SK-N-SH treated with all-trans-retinoic acid at 6 μM for 48 hours (cell line): Measurements from ENCODE around the gene TMEM203.

Source experiments
- ATAC-seq: fragments of 200-7000 bp; cut with Tn5 transposase; 3 replicates; pipeline ENCODE4 v1.9.1; 2020; ENCODE audit warnings: mild to moderate bottlenecking, moderate library complexity
- ARNTL ChIP-seq: fragments of 450-650 bp; formaldehyde crosslinking; IDR thresholded peaks from 2 replicates; pipeline ENCODE4 v1.5.0; 2020; ENCODE audit warnings: low read depth, mild to moderate bottlenecking, moderate library complexity, borderline replicate concordance
- BACH2 ChIP-seq: fragments of 250-450 bp; sonication (Bioruptor Pico); IDR thresholded peaks from 2 replicates; pipeline ENCODE4 v1.9.0; 2021; ENCODE audit warnings: mild to moderate bottlenecking, borderline replicate concordance
- CSDC2 ChIP-seq: fragments of 250-450 bp; sonication (Bioruptor Pico); IDR thresholded peaks from 2 replicates; pipeline ENCODE4 v1.5.0; 2020; ENCODE audit warnings: mild to moderate bottlenecking, moderate library complexity
- ESRRG ChIP-seq: fragments of 250-450 bp; sonication (Bioruptor Pico); IDR thresholded peaks from 2 replicates; pipeline ENCODE4 v1.6.1; 2021; ENCODE audit warnings: mild to moderate bottlenecking
- GLIS3 ChIP-seq: fragments of 250-450 bp; sonication (Bioruptor Pico); IDR thresholded peaks from 2 replicates; pipeline ENCODE4 v1.5.0; 2020; ENCODE audit warnings: mild to moderate bottlenecking, moderate library complexity
- ISL1 ChIP-seq: fragments of 250-450 bp; sonication (Bioruptor Pico); IDR thresholded peaks from 2 replicates; pipeline ENCODE4 v2.1.2; 2022; ENCODE audit warnings: mild to moderate bottlenecking, moderate library complexity
- OSR1 ChIP-seq: fragments of 250-450 bp; sonication (Bioruptor Pico); IDR thresholded peaks from 2 replicates; pipeline ENCODE4 v1.8.0; 2022; ENCODE audit warnings: moderate library complexity, mild to moderate bottlenecking, inconsistent platforms
- PPARA ChIP-seq: fragments of 250-450 bp; sonication (Bioruptor Pico); IDR thresholded peaks from 2 replicates; pipeline ENCODE4 v1.5.0; 2020; ENCODE audit warnings: mild to moderate bottlenecking, borderline replicate concordance
- RARB ChIP-seq: fragments of 250-450 bp; sonication (Bioruptor Pico); IDR thresholded peaks from 2 replicates; pipeline ENCODE4 v1.8.0; 2021; ENCODE audit warnings: mild to moderate bottlenecking, moderate library complexity
- SNAI2 ChIP-seq: fragments of 250-450 bp; sonication (Bioruptor Pico); IDR thresholded peaks from 2 replicates; pipeline ENCODE4 v1.5.0; 2020; ENCODE audit warnings: mild to moderate bottlenecking, moderate library complexity
- TCF4 ChIP-seq: fragments of 250-450 bp; sonication (Bioruptor Pico); IDR thresholded peaks from 2 replicates; pipeline ENCODE4 v1.8.0; 2021; ENCODE audit warnings: mild to moderate bottlenecking, moderate library complexity, borderline replicate concordance
- TOX ChIP-seq: fragments of 250-450 bp; sonication (Bioruptor Pico); IDR thresholded peaks from 2 replicates; pipeline ENCODE4 v1.8.0; 2021; ENCODE audit warnings: mild to moderate bottlenecking, moderate library complexity, borderline replicate concordance
- ZC3H10 ChIP-seq: fragments of 250-450 bp; sonication (Bioruptor Pico); IDR thresholded peaks from 2 replicates; pipeline ENCODE4 v1.5.1; 2021; ENCODE audit warnings: mild to moderate bottlenecking, moderate library complexity
- ZFP30 ChIP-seq: fragments of 450-650 bp; formaldehyde crosslinking; IDR thresholded peaks from 2 replicates; pipeline ENCODE4 v1.5.0; 2022; ENCODE audit warnings: mild to moderate bottlenecking, moderate library complexity
- ZNF70 ChIP-seq: fragments of 450-650 bp; formaldehyde crosslinking; IDR thresholded peaks from 2 replicates; pipeline ENCODE4 v1.5.0; 2020; ENCODE audit warnings: mild to moderate bottlenecking, moderate library complexity
- ZNF8 ChIP-seq: fragments of 450-650 bp; formaldehyde crosslinking; IDR thresholded peaks from 2 replicates; pipeline ENCODE4 v1.5.0; 2020; ENCODE audit warnings: mild to moderate bottlenecking, moderate library complexity
- TF ChIP-seq, protein P1 (sequence below): fragments of 250-450 bp; sonication (Bioruptor Pico); IDR thresholded peaks from 2 replicates; pipeline ENCODE4 v1.8.0; 2021; ENCODE audit warnings: low read depth, mild to moderate bottlenecking, moderate library complexity, borderline replicate concordance
- TF ChIP-seq, protein P2 (sequence below): fragments of 250-450 bp; sonication (Bioruptor Pico); IDR thresholded peaks from 2 replicates; pipeline ENCODE4 v1.5.0; 2020; ENCODE audit warnings: mild to moderate bottlenecking, moderate library complexity
- TF ChIP-seq, protein P3 (sequence below): fragments of 250-450 bp; sonication (Bioruptor Pico); IDR thresholded peaks from 2 replicates; pipeline ENCODE4 v1.8.0; 2020; ENCODE audit warnings: mild to moderate bottlenecking, moderate library complexity, borderline replicate concordance
- TF ChIP-seq, protein P4 (sequence below): fragments of 250-450 bp; sonication (Bioruptor Pico); IDR thresholded peaks from 2 replicates; pipeline ENCODE4 v1.5.1; 2020; ENCODE audit warnings: low read depth, mild to moderate bottlenecking, moderate library complexity
- TF ChIP-seq, protein P5 (sequence below): fragments of 250-450 bp; sonication (Bioruptor Pico); IDR thresholded peaks from 2 replicates; pipeline ENCODE4 v1.5.1; 2021; ENCODE audit warnings: mild to moderate bottlenecking, moderate library complexity

The TMEM203 gene

DNA sequence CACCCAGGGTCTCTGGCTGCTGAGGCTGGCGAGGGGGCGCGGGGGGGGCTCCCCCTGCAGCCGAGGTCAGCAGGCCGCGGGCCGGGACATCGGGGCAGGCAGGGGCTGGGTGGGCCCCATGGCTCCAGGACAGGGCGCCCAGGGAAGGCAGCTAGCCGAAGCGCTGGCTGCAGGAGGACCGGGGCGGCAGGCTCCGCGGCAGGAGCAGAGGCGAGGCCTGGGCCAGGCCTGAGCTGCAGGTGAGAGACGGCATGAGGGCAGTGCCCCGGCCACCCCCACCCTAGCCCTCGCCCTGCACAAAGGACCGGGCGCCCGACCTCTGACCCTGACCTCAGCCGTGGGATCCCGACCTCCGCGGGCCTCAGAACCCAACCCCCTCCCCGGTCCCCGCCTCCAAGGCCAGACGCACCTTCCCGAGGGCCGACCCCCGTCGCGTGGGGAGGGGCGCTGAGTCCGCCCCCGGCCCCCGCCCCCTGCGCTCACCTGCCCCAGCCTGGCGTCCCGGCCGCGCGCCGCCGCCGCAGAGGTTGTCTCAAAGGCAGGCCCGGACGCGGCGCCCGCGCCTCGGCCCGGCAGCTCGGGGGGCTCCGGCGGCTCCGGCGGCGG is 16.2 kb upstream of the TMEM203 start:
- no peak for TF ChIP-seq SNAI2 (CRISPR knock-in tag)
- TF ChIP-seq, protein P1, sequence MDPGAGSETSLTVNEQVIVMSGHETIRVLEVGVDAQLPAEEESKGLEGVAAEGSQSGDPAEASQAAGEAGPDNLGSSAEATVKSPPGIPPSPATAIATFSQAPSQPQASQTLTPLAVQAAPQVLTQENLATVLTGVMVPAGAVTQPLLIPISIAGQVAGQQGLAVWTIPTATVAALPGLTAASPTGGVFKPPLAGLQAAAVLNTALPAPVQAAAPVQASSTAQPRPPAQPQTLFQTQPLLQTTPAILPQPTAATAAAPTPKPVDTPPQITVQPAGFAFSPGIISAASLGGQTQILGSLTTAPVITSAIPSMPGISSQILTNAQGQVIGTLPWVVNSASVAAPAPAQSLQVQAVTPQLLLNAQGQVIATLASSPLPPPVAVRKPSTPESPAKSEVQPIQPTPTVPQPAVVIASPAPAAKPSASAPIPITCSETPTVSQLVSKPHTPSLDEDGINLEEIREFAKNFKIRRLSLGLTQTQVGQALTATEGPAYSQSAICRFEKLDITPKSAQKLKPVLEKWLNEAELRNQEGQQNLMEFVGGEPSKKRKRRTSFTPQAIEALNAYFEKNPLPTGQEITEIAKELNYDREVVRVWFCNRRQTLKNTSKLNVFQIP (CRISPR knock-in tag) = no peak
- no peak for TF ChIP-seq ZNF8
- TF ChIP-seq ZC3H10 (CRISPR knock-in tag) = no peak
- TF ChIP-seq ZNF70 = no peak
- TF ChIP-seq TCF4 (CRISPR knock-in tag) = no peak
- no peak for TF ChIP-seq CSDC2 (CRISPR knock-in tag)
- TF ChIP-seq, protein P2, sequence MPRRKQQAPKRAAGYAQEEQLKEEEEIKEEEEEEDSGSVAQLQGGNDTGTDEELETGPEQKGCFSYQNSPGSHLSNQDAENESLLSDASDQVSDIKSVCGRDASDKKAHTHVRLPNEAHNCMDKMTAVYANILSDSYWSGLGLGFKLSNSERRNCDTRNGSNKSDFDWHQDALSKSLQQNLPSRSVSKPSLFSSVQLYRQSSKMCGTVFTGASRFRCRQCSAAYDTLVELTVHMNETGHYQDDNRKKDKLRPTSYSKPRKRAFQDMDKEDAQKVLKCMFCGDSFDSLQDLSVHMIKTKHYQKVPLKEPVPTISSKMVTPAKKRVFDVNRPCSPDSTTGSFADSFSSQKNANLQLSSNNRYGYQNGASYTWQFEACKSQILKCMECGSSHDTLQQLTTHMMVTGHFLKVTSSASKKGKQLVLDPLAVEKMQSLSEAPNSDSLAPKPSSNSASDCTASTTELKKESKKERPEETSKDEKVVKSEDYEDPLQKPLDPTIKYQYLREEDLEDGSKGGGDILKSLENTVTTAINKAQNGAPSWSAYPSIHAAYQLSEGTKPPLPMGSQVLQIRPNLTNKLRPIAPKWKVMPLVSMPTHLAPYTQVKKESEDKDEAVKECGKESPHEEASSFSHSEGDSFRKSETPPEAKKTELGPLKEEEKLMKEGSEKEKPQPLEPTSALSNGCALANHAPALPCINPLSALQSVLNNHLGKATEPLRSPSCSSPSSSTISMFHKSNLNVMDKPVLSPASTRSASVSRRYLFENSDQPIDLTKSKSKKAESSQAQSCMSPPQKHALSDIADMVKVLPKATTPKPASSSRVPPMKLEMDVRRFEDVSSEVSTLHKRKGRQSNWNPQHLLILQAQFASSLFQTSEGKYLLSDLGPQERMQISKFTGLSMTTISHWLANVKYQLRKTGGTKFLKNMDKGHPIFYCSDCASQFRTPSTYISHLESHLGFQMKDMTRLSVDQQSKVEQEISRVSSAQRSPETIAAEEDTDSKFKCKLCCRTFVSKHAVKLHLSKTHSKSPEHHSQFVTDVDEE (CRISPR knock-in tag) = no peak
- TF ChIP-seq, protein P3, sequence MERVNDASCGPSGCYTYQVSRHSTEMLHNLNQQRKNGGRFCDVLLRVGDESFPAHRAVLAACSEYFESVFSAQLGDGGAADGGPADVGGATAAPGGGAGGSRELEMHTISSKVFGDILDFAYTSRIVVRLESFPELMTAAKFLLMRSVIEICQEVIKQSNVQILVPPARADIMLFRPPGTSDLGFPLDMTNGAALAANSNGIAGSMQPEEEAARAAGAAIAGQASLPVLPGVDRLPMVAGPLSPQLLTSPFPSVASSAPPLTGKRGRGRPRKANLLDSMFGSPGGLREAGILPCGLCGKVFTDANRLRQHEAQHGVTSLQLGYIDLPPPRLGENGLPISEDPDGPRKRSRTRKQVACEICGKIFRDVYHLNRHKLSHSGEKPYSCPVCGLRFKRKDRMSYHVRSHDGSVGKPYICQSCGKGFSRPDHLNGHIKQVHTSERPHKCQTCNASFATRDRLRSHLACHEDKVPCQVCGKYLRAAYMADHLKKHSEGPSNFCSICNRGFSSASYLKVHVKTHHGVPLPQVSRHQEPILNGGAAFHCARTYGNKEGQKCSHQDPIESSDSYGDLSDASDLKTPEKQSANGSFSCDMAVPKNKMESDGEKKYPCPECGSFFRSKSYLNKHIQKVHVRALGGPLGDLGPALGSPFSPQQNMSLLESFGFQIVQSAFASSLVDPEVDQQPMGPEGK = no peak
- TF ChIP-seq ARNTL = no peak
- TF ChIP-seq BACH2 (CRISPR knock-in tag) = no peak
- no peak for TF ChIP-seq OSR1
- no peak for TF ChIP-seq RARB (CRISPR knock-in tag)
- no peak for TF ChIP-seq ISL1 (CRISPR knock-in tag)
- TF ChIP-seq, protein P4, sequence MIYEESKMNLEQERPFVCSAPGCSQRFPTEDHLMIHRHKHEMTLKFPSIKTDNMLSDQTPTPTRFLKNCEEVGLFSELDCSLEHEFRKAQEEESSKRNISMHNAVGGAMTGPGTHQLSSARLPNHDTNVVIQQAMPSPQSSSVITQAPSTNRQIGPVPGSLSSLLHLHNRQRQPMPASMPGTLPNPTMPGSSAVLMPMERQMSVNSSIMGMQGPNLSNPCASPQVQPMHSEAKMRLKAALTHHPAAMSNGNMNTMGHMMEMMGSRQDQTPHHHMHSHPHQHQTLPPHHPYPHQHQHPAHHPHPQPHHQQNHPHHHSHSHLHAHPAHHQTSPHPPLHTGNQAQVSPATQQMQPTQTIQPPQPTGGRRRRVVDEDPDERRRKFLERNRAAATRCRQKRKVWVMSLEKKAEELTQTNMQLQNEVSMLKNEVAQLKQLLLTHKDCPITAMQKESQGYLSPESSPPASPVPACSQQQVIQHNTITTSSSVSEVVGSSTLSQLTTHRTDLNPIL = no peak
- TF ChIP-seq TOX (CRISPR knock-in tag) = no peak
- TF ChIP-seq ESRRG (CRISPR knock-in tag) = no peak
- TF ChIP-seq, protein P5, sequence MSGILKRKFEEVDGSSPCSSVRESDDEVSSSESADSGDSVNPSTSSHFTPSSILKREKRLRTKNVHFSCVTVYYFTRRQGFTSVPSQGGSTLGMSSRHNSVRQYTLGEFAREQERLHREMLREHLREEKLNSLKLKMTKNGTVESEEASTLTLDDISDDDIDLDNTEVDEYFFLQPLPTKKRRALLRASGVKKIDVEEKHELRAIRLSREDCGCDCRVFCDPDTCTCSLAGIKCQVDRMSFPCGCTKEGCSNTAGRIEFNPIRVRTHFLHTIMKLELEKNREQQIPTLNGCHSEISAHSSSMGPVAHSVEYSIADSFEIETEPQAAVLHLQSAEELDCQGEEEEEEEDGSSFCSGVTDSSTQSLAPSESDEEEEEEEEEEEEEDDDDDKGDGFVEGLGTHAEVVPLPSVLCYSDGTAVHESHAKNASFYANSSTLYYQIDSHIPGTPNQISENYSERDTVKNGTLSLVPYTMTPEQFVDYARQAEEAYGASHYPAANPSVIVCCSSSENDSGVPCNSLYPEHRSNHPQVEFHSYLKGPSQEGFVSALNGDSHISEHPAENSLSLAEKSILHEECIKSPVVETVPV (CRISPR knock-in tag) = no peak
- TF ChIP-seq ZFP30 (CRISPR knock-in tag) = no peak
- TF ChIP-seq, all 23 proteins: peak for 0
- ATAC-seq = no peak

DNA sequence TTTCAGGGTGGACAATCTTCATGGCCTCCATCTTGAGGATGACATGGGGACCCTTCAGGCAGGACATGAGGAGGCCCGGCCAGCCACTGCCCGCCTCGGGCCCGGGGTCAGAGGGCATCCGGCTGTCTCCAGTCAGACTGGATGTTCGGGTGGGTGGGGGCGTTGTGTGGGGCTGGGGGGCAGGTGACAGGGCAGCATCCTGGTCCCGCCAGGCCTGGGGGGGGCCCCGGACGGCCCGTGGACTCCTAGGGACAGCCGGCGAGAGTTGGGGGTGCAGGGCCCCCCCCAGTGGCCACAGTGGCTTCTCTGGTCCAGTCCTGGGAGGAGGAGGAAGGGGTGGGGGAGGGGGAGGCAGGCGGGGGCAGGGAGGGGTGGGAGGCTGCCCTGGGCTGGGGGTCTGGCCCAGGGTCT is 15.7 kb upstream of the TMEM203 start:
- no peak for ATAC-seq
- TF ChIP-seq ARNTL (no peak), BACH2 (CRISPR knock-in tag) (no peak), CSDC2 (CRISPR knock-in tag) (no peak), ZNF8 (no peak), TOX (CRISPR knock-in tag) (no peak), ISL1 (CRISPR knock-in tag) (no peak), PPARA (CRISPR knock-in tag) (no peak), GLIS3 (CRISPR knock-in tag) (no peak), OSR1 (no peak)
- TF ChIP-seq, protein P4 = no peak
- TF ChIP-seq, protein P1 (CRISPR knock-in tag) = no peak
